ENCODE data around the gene UBE4B.

GRCh38 chr1:10160907-10161490, 128.2 kb downstream of the UBE4B start:
- TF ChIP-seq POLR2AphosphoS5 (IDR thresholded peaks at IDR 0.05) (peak in 1 of 4 donors; percentile 26), POLR2A (IDR thresholded peaks at IDR 0.05) (no peak), EP300 (IDR thresholded peaks at IDR 0.05) (no peak)

Data from sigmoid colon (tissue), 4 donors.